ENCODE results near the gene CUTA. TPM values are rescaled to one million over a fixed set of nuclear protein-coding genes. Genes with fewer than 3 reads are reported as not detected.

Gene CUTA
- total and polyA plus RNA-seq, 2 of the 13 experiments (the other 11 are each of a cell fraction or from before 2014, with no cell fraction given) = 170 to 180 TPM

DNA sequence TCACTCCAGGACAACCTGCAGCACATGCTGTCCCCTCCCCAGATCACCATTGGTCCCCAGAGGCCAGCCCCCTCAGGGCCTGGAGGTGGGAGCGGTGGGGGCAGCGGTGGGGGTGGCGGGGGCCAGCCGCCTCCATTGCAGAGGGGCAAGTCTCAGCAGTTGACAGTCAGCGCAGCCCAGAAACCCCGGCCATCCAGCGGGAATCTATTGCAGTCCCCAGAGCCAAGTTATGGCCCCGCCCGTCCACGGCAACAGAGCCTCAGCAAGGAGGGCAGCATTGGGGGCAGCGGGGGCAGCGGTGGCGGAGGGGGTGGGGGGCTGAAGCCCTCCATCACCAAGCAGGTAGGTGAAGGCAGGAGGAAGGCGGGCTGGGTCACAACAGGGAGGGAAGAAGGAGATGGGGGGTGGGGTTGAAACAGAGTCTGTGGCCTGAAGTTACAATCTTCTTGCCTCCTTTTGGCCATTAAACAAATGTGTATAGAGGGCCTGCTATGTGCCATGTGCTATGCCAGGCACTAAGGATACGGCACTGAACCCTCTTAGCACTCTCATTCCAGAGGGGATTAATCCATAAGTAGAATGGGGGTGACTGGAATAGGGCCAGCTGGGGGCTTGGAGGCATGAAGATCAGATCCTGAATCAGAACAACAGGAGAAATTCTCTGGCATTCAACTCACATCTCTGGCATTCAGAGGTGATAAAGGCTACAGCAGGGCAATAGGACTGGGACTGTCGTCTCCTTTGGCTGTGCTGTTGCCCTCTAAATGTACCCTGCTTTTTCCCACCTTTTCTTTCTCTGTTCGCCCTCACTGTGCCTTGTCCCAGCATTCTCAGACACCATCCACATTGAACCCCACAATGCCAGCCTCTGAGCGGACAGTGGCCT lies 26.0 kb upstream of the CUTA start:
- CTCF ChIA-PET (ENCODE audit: low intra/inter-chr PET ratio, low total read pairs) = no interaction called here
- Histone ChIP-seq H3K4me2 (ENCODE audit: low read depth, low read length) (no peak overlapping the region), H3K4me1 (ENCODE audit: insufficient read depth, low read length) (no peaks in the 10 kb centered on the region), H3K36me3 (replicated peaks in 1 of 2; ENCODE audit: control insufficient read depth in 1 of 2, insufficient read depth in 2 of 2, low read length in 2 of 2) (no peaks in the 10 kb centered on the region), H4K20me1 (ENCODE audit: insufficient read depth, low read length) (no peaks in the 10 kb centered on the region), H3K27me3 (ENCODE audit: control insufficient read depth in 1 of 2, insufficient read depth in 2 of 2, low read length in 2 of 2) (no peaks in the 10 kb centered on the region; a peak in 1 of 5 replicates), H3K79me2 (ENCODE audit: insufficient read depth, low read length) (no peaks in the 10 kb centered on the region), H3K4me3 (replicated peaks in 1 of 3; ENCODE audit: insufficient read depth in 1 of 3, low read depth in 2 of 3, low read length in 3 of 3) (no peak overlapping the region), H3K9me3 (ENCODE audit: low read length) (no peaks in the 10 kb centered on the region), H2AFZ (ENCODE audit: low read length) (no peak overlapping the region), H3K27ac (ENCODE audit: extremely low read length, insufficient read depth, low read length) (no peak overlapping the region), H3K9ac (ENCODE audit: insufficient read depth, low read depth, low read length) (no peak overlapping the region)
- ATAC-seq (no peak), FAIRE-seq (no peak), DNase-seq (ENCODE audit: low spot score) (no peak)
- 87% methylated on average over 18 of the region's 18 CpGs for WGBS (ENCODE audit: low lambda C conversion rate)
- in situ Hi-C loops (cut with HindIII; ENCODE audit: extremely low pct_ligation_motif_present, low pct_unique_long_range_greater_than_20kb) (no loop called here), intact Hi-C loops (cut with micrococcal nuclease; ENCODE audit: unreplicated experiment) (no loop called here)
- POLR2A ChIA-PET = interaction anchor here (3.2 kb wide), 1 partner anchor 10 kb away, joined by 13 read pairs; the partner anchor contains the start of gene ZBTB9
- TF ChIP-seq DNMT3B (CRISPR knock-in tag; conservative IDR thresholded peaks at IDR 0.05) (no peak), ONECUT2 (CRISPR knock-in tag; IDR thresholded peaks at IDR 0.05) (no peak)
- no TSS peak for BruUV-seq (replicated peaks)

DNA sequence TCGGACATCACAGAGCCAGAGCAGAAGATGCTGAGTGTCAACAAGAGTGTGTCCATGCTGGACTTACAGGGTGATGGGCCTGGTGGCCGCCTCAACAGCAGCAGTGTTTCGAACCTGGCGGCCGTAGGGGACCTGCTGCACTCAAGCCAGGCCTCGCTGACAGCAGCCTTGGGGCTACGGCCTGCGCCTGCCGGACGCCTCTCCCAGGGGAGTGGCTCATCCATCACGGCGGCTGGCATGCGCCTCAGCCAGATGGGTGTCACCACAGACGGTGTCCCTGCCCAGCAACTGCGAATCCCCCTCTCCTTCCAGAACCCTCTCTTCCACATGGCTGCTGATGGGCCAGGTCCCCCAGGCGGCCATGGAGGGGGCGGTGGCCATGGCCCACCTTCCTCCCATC lies 25.1 kb upstream of the CUTA start:
- POLR2A ChIA-PET = interaction anchor here (3.2 kb wide), 1 partner anchor 11 kb away, joined by 13 read pairs; the partner anchor contains the start of gene ZBTB9
- TF ChIP-seq TBX3 (IDR thresholded peaks at IDR 0.05; ENCODE audit: borderline replicate concordance) (no peak), DNMT1 (CRISPR knock-in tag; IDR thresholded peaks at IDR 0.05) (no peak), CENPX (CRISPR knock-in tag; IDR thresholded peaks at IDR 0.05) (no peak)

More for the DNA sequence above, 25.1 kb upstream of the CUTA start:
- 94% methylated on average over 10 of the region's 17 CpGs for WGBS (ENCODE audit: low lambda C conversion rate)
- Histone ChIP-seq H3K4me2 (ENCODE audit: low read depth, low read length) (no peak overlapping the region), H3K9me3 (ENCODE audit: low read length) (no peaks in the 10 kb centered on the region), H3K4me1 (ENCODE audit: insufficient read depth, low read length) (no peaks in the 10 kb centered on the region), H4K20me1 (ENCODE audit: insufficient read depth, low read length) (no peaks in the 10 kb centered on the region), H3K27ac (ENCODE audit: extremely low read length, insufficient read depth, low read length) (no peak overlapping the region), H3K36me3 (replicated peaks in 1 of 2; ENCODE audit: control insufficient read depth in 1 of 2, insufficient read depth in 2 of 2, low read length in 2 of 2) (peaks cover 0 to 1% of the 10 kb centered on the region in 2 experiments; a peak in 1 of 5 replicates), H3K9ac (ENCODE audit: insufficient read depth, low read depth, low read length) (no peak overlapping the region), H2AFZ (ENCODE audit: low read length) (no peak overlapping the region), H3K79me2 (ENCODE audit: insufficient read depth, low read length) (no peaks in the 10 kb centered on the region), H3K4me3 (replicated peaks in 1 of 3; ENCODE audit: insufficient read depth in 1 of 3, low read depth in 2 of 3, low read length in 3 of 3) (no peak overlapping the region), H3K27me3 (ENCODE audit: control insufficient read depth in 1 of 2, insufficient read depth in 2 of 2, low read length in 2 of 2) (no peaks in the 10 kb centered on the region; a peak in 1 of 5 replicates)
- BruUV-seq (replicated peaks) = no TSS peak
- ATAC-seq (no peak), FAIRE-seq (no peak), DNase-seq (ENCODE audit: low spot score) (no peak)
- in situ Hi-C loops (cut with HindIII; ENCODE audit: extremely low pct_ligation_motif_present, low pct_unique_long_range_greater_than_20kb) (no loop called here), intact Hi-C loops (cut with micrococcal nuclease; ENCODE audit: unreplicated experiment) (no loop called here)
- CTCF ChIA-PET (ENCODE audit: low intra/inter-chr PET ratio, low total read pairs) = no interaction called here

Data from HepG2 (cell line).